ENCODE data around the gene RNASEH2B.

The RNASEH2B gene

DNA sequence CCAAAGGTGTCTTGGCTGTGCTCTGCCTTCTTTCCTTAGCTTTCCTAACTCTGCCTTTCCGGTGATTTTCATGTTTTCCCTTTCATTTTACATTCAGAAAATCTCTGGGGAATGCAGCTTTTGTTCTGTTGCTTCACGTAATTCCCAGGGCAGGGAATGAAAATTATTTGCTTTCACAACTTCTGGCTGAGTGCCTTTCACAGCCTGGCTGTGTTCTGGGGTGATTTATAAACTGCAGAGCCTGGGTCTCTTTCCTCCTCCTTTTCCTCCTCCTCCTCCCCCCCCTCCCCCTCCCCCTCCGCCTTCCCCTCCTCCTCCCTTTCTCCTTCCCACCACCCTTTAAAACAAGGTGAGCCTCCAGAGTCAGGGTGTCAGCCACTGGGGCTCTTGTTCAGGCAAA lies 84.3 kb downstream of the RNASEH2B start:
- TF ChIP-seq, protein P1, sequence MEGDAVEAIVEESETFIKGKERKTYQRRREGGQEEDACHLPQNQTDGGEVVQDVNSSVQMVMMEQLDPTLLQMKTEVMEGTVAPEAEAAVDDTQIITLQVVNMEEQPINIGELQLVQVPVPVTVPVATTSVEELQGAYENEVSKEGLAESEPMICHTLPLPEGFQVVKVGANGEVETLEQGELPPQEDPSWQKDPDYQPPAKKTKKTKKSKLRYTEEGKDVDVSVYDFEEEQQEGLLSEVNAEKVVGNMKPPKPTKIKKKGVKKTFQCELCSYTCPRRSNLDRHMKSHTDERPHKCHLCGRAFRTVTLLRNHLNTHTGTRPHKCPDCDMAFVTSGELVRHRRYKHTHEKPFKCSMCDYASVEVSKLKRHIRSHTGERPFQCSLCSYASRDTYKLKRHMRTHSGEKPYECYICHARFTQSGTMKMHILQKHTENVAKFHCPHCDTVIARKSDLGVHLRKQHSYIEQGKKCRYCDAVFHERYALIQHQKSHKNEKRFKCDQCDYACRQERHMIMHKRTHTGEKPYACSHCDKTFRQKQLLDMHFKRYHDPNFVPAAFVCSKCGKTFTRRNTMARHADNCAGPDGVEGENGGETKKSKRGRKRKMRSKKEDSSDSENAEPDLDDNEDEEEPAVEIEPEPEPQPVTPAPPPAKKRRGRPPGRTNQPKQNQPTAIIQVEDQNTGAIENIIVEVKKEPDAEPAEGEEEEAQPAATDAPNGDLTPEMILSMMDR (IDR thresholded peaks at IDR 0.05; ENCODE audit: low read depth, low read length, poor library complexity, severe bottlenecking) = no peak
- no peak for TF ChIP-seq EZH2phosphoT487 (IDR thresholded peaks at IDR 0.05; ENCODE audit: borderline replicate concordance, low read length)
- peaks cover 10% of the 10 kb centered on the region for H3K27me3 ChIP-seq (ENCODE audit: control insufficient read depth, low read length)
- no peaks in the 10 kb centered on the region for H3K9me3 ChIP-seq (ENCODE audit: control insufficient read depth, insufficient read depth, low read length)
- no peaks in the 10 kb centered on the region for H4K20me1 ChIP-seq (ENCODE audit: control insufficient read depth, insufficient read depth, low read depth, low read length)
- H3K27ac ChIP-seq (ENCODE audit: low read depth, low read length) = no peak overlapping the region
- H3K4me3 ChIP-seq (ENCODE audit: low read length) = no peak overlapping the region
- H3K79me2 ChIP-seq (ENCODE audit: control insufficient read depth, low read length) = no peaks in the 10 kb centered on the region
- H3K4me2 ChIP-seq (ENCODE audit: low read length) = no peak overlapping the region
- H3F3A ChIP-seq (ENCODE audit: control insufficient read depth, insufficient read depth) = no peaks in the 10 kb centered on the region
- H3K4me1 ChIP-seq (ENCODE audit: control insufficient read depth, low read length) = no peaks in the 10 kb centered on the region
- no peaks in the 10 kb centered on the region for H3K36me3 ChIP-seq (ENCODE audit: control insufficient read depth, low read length)
- H3K9me2 ChIP-seq (replicated peaks; ENCODE audit: control insufficient read depth, low read length) = no peaks in the 10 kb centered on the region

DNA sequence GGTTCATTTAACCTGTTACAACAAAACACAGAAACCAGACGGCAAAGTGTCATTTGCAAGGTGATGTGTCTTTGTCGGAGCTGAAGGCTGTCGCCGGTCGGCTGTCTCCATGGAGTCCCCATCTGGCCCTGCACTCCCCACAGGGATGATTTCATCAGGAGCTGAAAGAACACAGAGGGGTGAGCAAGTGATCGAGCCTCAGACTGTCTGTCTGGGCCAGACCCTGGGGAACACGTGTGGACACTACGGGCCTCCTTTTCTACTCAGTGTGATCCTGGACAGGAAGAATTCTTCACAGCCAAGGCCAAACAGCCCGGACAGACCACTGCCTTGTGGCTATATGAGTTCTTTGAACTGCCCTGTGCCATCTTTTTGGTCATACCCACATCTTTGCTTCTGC lies 85.1 kb downstream of the RNASEH2B start:
- H4K20me1 ChIP-seq (ENCODE audit: control insufficient read depth, insufficient read depth, low read depth, low read length) = no peaks in the 10 kb centered on the region
- H3K4me3 ChIP-seq (ENCODE audit: low read length) = no peak overlapping the region
- H3K27ac ChIP-seq (ENCODE audit: low read depth, low read length) = no peak overlapping the region
- no peaks in the 10 kb centered on the region for H3F3A ChIP-seq (ENCODE audit: control insufficient read depth, insufficient read depth)
- TF ChIP-seq EZH2phosphoT487 (IDR thresholded peaks at IDR 0.05; ENCODE audit: borderline replicate concordance, low read length) = no peak
- TF ChIP-seq, protein P1 (IDR thresholded peaks at IDR 0.05; ENCODE audit: low read depth, low read length, poor library complexity, severe bottlenecking) = no peak
- H3K9me3 ChIP-seq (ENCODE audit: control insufficient read depth, insufficient read depth, low read length) = no peaks in the 10 kb centered on the region
- no peaks in the 10 kb centered on the region for H3K79me2 ChIP-seq (ENCODE audit: control insufficient read depth, low read length)
- H3K36me3 ChIP-seq (ENCODE audit: control insufficient read depth, low read length) = no peaks in the 10 kb centered on the region
- no peak overlapping the region for H3K4me2 ChIP-seq (ENCODE audit: low read length)
- H3K27me3 ChIP-seq (ENCODE audit: control insufficient read depth, low read length) = peaks cover 10% of the 10 kb centered on the region
- no peaks in the 10 kb centered on the region for H3K9me2 ChIP-seq (replicated peaks; ENCODE audit: control insufficient read depth, low read length)
- no peaks in the 10 kb centered on the region for H3K4me1 ChIP-seq (ENCODE audit: control insufficient read depth, low read length)

- no peaks in the 10 kb centered on the region for H3K36me3 ChIP-seq (ENCODE audit: control insufficient read depth, low read length)
- H3K4me1 ChIP-seq (ENCODE audit: control insufficient read depth, low read length) = no peaks in the 10 kb centered on the region
- H3K27me3 ChIP-seq (ENCODE audit: control insufficient read depth, low read length) = peaks cover 10% of the 10 kb centered on the region
- no peaks in the 10 kb centered on the region for H3K9me2 ChIP-seq (replicated peaks; ENCODE audit: control insufficient read depth, low read length)
- H3K27ac ChIP-seq (ENCODE audit: low read depth, low read length) = no peak overlapping the region
- H3K9me3 ChIP-seq (ENCODE audit: control insufficient read depth, insufficient read depth, low read length) = no peaks in the 10 kb centered on the region
- H3K4me3 ChIP-seq (ENCODE audit: low read length) = no peak overlapping the region
- no peak for TF ChIP-seq EZH2phosphoT487 (IDR thresholded peaks at IDR 0.05; ENCODE audit: borderline replicate concordance, low read length)
- TF ChIP-seq, protein P1 (IDR thresholded peaks at IDR 0.05; ENCODE audit: low read depth, low read length, poor library complexity, severe bottlenecking) = no peak
- H3K79me2 ChIP-seq (ENCODE audit: control insufficient read depth, low read length) = no peaks in the 10 kb centered on the region
- no peaks in the 10 kb centered on the region for H4K20me1 ChIP-seq (ENCODE audit: control insufficient read depth, insufficient read depth, low read depth, low read length)
- no peaks in the 10 kb centered on the region for H3F3A ChIP-seq (ENCODE audit: control insufficient read depth, insufficient read depth)
- no peak overlapping the region for H3K4me2 ChIP-seq (ENCODE audit: low read length)
Measured at GRCh38 chr13:50995854-50996253, 86.3 kb downstream of the RNASEH2B start.

DNA sequence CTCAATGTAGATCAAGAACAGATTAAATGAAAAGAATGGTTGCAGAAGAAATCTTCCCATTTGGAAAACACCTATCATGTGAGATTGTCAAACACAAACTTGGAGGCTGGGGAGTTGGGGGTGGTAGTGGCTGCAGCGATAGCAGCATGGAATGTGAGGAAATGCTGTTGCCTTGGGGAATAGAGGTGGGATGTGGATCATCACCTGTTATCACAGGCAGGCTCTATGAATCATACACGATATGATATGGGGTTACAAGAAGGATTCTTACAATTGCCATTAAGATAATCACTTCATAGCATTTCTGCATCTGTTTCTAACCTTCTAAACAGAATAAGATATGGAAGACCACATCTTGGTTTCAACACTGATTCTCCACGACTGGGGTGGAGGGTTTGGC lies 88.7 kb downstream of the RNASEH2B start:
- no peak for TF ChIP-seq EZH2phosphoT487 (IDR thresholded peaks at IDR 0.05; ENCODE audit: borderline replicate concordance, low read length)
- TF ChIP-seq, protein P1 (IDR thresholded peaks at IDR 0.05; ENCODE audit: low read depth, low read length, poor library complexity, severe bottlenecking) = no peak
- no peak overlapping the region for H3K4me2 ChIP-seq (ENCODE audit: low read length)
- H3F3A ChIP-seq (ENCODE audit: control insufficient read depth, insufficient read depth) = no peaks in the 10 kb centered on the region
- H3K27ac ChIP-seq (ENCODE audit: low read depth, low read length) = no peak overlapping the region
- H4K20me1 ChIP-seq (ENCODE audit: control insufficient read depth, insufficient read depth, low read depth, low read length) = no peaks in the 10 kb centered on the region
- H3K79me2 ChIP-seq (ENCODE audit: control insufficient read depth, low read length) = no peaks in the 10 kb centered on the region
- H3K9me3 ChIP-seq (ENCODE audit: control insufficient read depth, insufficient read depth, low read length) = no peaks in the 10 kb centered on the region
- H3K9me2 ChIP-seq (replicated peaks; ENCODE audit: control insufficient read depth, low read length) = no peaks in the 10 kb centered on the region
- no peaks in the 10 kb centered on the region for H3K36me3 ChIP-seq (ENCODE audit: control insufficient read depth, low read length)
- H3K4me3 ChIP-seq (ENCODE audit: low read length) = no peak overlapping the region
- H3K4me1 ChIP-seq (ENCODE audit: control insufficient read depth, low read length) = no peaks in the 10 kb centered on the region
- peaks cover 10% of the 10 kb centered on the region for H3K27me3 ChIP-seq (ENCODE audit: control insufficient read depth, low read length)
